GM12878 (cell line): ENCODE measurements around the gene RRP12. TPM values are rescaled to one million over a fixed set of nuclear protein-coding genes. Genes with fewer than 3 reads are reported as not detected.
A peak's percentile ranks its signal among the peaks of the same experiment; 100 is the strongest.

Source experiments
- CHD4 ChIP-seq: fragments of 200-600 bp; sonication (generic); IDR thresholded peaks from 2 replicates; pipeline ENCODE4 v1.6.1; 2016; ENCODE audit warnings: mild to moderate bottlenecking
- IRF4 ChIP-seq: IDR thresholded peaks from 2 replicates; pipeline ENCODE4 v1.6.1; 2011; ENCODE audit warnings: low read depth, low read length
- JUND ChIP-seq: IDR thresholded peaks from 2 replicates; pipeline ENCODE4 v1.6.1; 2012; ENCODE audit warnings: low read depth, mild to moderate bottlenecking, low read length, improper control_type of control experiment, moderate library complexity
- KLF5 ChIP-seq: fragments of 450-650 bp; IDR thresholded peaks from 2 replicates; pipeline ENCODE4 v1.6.1; 2014; ENCODE audit warnings: mild to moderate bottlenecking; ENCODE audit not compliant: partially characterized antibody
- MTA2 ChIP-seq: fragments of 450-650 bp; IDR thresholded peaks from 2 replicates; pipeline ENCODE4 v1.6.1; 2016; ENCODE audit warnings: low read depth, mild to moderate bottlenecking, moderate library complexity
- NR2C1 ChIP-seq: fragments of 450-650 bp; IDR thresholded peaks from 2 replicates; pipeline ENCODE4 v1.6.1; 2017; ENCODE audit warnings: antibody characterized with exemption, mild to moderate bottlenecking, moderate library complexity
- NRF1 ChIP-seq: conservative IDR thresholded peaks from 2 replicates; pipeline ENCODE4 v1.6.1; 2011; ENCODE audit warnings: mild to moderate bottlenecking, low read depth, low read length, improper control_type of control experiment
- PML ChIP-seq: IDR thresholded peaks from 2 replicates; pipeline ENCODE4 v1.6.1; 2012; ENCODE audit warnings: low read length, inconsistent platforms
- RELA ChIP-seq: fragments of 450-650 bp; IDR thresholded peaks from 2 replicates; pipeline ENCODE4 v1.8.0; 2014; ENCODE audit warnings: borderline replicate concordance; ENCODE audit not compliant: partially characterized antibody
- RFX5 ChIP-seq: IDR thresholded peaks from 2 replicates; pipeline ENCODE4 v1.6.1; 2011; ENCODE audit warnings: low read depth, low read length, improper control_type of control experiment
- SUPT20H ChIP-seq: IDR thresholded peaks from 2 replicates; pipeline ENCODE4 v1.6.1; 2011; ENCODE audit warnings: low read depth, mild to moderate bottlenecking, low read length, moderate library complexity, borderline replicate concordance; ENCODE audit not compliant: control insufficient read depth
- TBL1XR1 ChIP-seq: IDR thresholded peaks from 2 replicates; pipeline ENCODE4 v1.6.1; 2012; ENCODE audit warnings: low read depth, low read length, improper control_type of control experiment
- ZNF207 ChIP-seq: fragments of 450-650 bp; IDR thresholded peaks from 2 replicates; pipeline ENCODE4 v1.6.1; 2014; ENCODE audit warnings: antibody characterized with exemption, mild to moderate bottlenecking, borderline replicate concordance
- ZNF217 ChIP-seq: fragments of 450-650 bp; IDR thresholded peaks from 2 replicates; pipeline ENCODE4 v1.6.1; 2017; ENCODE audit warnings: antibody characterized with exemption, mild to moderate bottlenecking
- ZNF274 ChIP-seq: IDR thresholded peaks from one replicate; pipeline ENCODE4 v1.8.0; 2011; ENCODE audit not compliant: insufficient read length, insufficient read depth
- ZZZ3 ChIP-seq: IDR thresholded peaks from 2 replicates; pipeline ENCODE4 v1.6.1; 2011; ENCODE audit warnings: low read depth; ENCODE audit not compliant: control insufficient read depth, insufficient read length
- polyA plus RNA-seq, 11 experiments: library from polyadenylated mRNA; depleted of rRNA in 4 of 11; unstranded in 6 of 11; stranded (reverse) in 5 of 11; fragments of >200 nt; fragmentation: Nextera tagmentation in 4 of 11; fragmentation: Illumina TruSeq in 1 of 11; extraction: Ambion mirVana in 4 of 11; extraction: Trizol in 1 of 11; gene quantifications; 1 replicate in 1 of 11; 2 replicates in 10 of 11; pipeline versions ENCODE4 v1.2.1 to v1.2.3, GENCODE V29; 2011 to 2016; ENCODE audit warnings: inconsistent platforms in 2 of 11, missing spikeins in 2 of 11, low read depth in 1 of 11
- total RNA-seq, 4 experiments: library from RNA; depleted of rRNA in 3 of 4; stranded (reverse); fragments of >200 nt in 3 of 4; fragmentation: Illumina TruSeq in 1 of 4; extraction: Trizol in 1 of 4; gene quantifications; 2 replicates each; pipeline versions ENCODE4 v1.2.1 to v1.2.3, GENCODE V29; 2013 to 2021
- TF ChIP-seq, protein P1 (sequence below): fragments of 450-650 bp; IDR thresholded peaks from 2 replicates; pipeline ENCODE4 v1.6.1; 2017; ENCODE audit warnings: mild to moderate bottlenecking, moderate library complexity
- TF ChIP-seq, protein P2 (sequence below): IDR thresholded peaks from 2 replicates; pipeline ENCODE4 v1.6.1; 2012; ENCODE audit warnings: low read depth, low read length, improper control_type of control experiment
- TF ChIP-seq, protein P3 (sequence below): fragments of 450-650 bp; IDR thresholded peaks from 2 replicates; pipeline ENCODE4 v1.6.1; 2017; ENCODE audit warnings: mild to moderate bottlenecking
- TF ChIP-seq, protein P4 (sequence below): fragments of 450-650 bp; IDR thresholded peaks from 2 replicates; pipeline ENCODE4 v1.6.1; 2014; ENCODE audit warnings: mild to moderate bottlenecking
- TF ChIP-seq, protein P5 (sequence below): fragments of 450-650 bp; IDR thresholded peaks from 2 replicates; pipeline ENCODE4 v1.6.1; 2016; ENCODE audit warnings: mild to moderate bottlenecking

RRP12 gene
- total and polyA plus RNA-seq, 10 of the 15 experiments (the other 5 are each of a cell fraction or from before 2014, with no cell fraction given) = 5.3 to 48.7 (median 16.8) TPM

DNA sequence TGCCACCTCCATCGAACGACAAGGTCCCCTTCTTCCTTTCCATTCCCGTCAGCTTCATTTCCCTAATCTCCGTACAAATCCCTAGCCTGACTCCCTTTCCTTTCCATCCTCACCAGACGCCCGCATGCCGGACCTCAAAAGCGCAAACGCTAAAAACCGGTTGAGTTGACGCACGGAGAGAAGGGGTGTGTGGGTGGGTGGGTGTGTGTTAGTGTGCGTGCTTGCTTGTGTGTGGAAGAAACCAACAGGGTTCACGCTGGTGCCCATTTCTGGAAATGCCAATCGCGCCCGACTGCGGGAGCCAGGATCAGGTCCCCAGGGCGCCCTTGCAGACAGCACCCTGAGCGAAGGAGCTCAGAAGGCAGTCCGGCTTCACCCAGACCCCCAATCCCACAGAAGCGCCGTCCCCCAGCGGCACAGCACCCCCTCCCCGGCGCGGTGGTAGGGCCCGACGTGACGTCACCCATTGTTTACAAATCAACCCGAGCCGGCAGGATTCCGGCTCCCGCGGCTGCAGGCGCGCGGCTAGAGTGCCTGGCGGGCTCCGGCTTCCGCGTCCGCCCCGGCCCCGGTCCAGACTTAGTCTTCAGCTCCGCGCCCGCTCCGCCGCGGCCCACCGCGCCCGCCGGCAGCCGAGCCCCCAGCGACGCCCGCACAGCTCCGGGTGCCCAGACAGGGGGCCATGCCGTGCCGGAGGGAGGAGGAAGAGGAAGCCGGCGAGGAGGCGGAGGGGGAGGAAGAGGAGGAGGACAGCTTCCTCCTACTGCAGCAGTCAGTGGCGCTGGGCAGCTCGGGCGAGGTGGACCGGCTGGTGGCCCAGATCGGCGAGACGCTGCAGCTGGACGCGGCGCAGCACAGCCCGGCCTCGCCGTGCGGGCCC, 82.1 kb downstream of the RRP12 start, which contains the start of gene FRAT1 (continued):
- TF ChIP-seq, protein P1, sequence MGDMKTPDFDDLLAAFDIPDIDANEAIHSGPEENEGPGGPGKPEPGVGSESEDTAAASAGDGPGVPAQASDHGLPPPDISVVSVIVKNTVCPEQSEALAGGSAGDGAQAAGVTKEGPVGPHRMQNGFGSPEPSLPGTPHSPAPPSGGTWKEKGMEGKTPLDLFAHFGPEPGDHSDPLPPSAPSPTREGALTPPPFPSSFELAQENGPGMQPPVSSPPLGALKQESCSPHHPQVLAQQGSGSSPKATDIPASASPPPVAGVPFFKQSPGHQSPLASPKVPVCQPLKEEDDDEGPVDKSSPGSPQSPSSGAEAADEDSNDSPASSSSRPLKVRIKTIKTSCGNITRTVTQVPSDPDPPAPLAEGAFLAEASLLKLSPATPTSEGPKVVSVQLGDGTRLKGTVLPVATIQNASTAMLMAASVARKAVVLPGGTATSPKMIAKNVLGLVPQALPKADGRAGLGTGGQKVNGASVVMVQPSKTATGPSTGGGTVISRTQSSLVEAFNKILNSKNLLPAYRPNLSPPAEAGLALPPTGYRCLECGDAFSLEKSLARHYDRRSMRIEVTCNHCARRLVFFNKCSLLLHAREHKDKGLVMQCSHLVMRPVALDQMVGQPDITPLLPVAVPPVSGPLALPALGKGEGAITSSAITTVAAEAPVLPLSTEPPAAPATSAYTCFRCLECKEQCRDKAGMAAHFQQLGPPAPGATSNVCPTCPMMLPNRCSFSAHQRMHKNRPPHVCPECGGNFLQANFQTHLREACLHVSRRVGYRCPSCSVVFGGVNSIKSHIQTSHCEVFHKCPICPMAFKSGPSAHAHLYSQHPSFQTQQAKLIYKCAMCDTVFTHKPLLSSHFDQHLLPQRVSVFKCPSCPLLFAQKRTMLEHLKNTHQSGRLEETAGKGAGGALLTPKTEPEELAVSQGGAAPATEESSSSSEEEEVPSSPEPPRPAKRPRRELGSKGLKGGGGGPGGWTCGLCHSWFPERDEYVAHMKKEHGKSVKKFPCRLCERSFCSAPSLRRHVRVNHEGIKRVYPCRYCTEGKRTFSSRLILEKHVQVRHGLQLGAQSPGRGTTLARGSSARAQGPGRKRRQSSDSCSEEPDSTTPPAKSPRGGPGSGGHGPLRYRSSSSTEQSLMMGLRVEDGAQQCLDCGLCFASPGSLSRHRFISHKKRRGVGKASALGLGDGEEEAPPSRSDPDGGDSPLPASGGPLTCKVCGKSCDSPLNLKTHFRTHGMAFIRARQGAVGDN = no peak
- TF ChIP-seq ZNF217 = no peak
- TF ChIP-seq RELA = peak; percentile 73
- TF ChIP-seq TBL1XR1 = no peak
- TF ChIP-seq NRF1 = no peak
- TF ChIP-seq RFX5 = no peak
- TF ChIP-seq ZZZ3 = no peak
- TF ChIP-seq MTA2 = no peak
- TF ChIP-seq, protein P2, sequence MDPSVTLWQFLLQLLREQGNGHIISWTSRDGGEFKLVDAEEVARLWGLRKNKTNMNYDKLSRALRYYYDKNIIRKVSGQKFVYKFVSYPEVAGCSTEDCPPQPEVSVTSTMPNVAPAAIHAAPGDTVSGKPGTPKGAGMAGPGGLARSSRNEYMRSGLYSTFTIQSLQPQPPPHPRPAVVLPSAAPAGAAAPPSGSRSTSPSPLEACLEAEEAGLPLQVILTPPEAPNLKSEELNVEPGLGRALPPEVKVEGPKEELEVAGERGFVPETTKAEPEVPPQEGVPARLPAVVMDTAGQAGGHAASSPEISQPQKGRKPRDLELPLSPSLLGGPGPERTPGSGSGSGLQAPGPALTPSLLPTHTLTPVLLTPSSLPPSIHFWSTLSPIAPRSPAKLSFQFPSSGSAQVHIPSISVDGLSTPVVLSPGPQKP = no peak
- no peak for TF ChIP-seq NR2C1
- TF ChIP-seq KLF5 = peak; percentile 99
- TF ChIP-seq, protein P3, sequence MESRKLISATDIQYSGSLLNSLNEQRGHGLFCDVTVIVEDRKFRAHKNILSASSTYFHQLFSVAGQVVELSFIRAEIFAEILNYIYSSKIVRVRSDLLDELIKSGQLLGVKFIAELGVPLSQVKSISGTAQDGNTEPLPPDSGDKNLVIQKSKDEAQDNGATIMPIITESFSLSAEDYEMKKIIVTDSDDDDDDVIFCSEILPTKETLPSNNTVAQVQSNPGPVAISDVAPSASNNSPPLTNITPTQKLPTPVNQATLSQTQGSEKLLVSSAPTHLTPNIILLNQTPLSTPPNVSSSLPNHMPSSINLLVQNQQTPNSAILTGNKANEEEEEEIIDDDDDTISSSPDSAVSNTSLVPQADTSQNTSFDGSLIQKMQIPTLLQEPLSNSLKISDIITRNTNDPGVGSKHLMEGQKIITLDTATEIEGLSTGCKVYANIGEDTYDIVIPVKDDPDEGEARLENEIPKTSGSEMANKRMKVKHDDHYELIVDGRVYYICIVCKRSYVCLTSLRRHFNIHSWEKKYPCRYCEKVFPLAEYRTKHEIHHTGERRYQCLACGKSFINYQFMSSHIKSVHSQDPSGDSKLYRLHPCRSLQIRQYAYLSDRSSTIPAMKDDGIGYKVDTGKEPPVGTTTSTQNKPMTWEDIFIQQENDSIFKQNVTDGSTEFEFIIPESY = no peak
- TF ChIP-seq, protein P4, sequence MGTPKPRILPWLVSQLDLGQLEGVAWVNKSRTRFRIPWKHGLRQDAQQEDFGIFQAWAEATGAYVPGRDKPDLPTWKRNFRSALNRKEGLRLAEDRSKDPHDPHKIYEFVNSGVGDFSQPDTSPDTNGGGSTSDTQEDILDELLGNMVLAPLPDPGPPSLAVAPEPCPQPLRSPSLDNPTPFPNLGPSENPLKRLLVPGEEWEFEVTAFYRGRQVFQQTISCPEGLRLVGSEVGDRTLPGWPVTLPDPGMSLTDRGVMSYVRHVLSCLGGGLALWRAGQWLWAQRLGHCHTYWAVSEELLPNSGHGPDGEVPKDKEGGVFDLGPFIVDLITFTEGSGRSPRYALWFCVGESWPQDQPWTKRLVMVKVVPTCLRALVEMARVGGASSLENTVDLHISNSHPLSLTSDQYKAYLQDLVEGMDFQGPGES = no peak; the same call in 1 of the 2 replicates
- no peak for TF ChIP-seq SUPT20H
- TF ChIP-seq, protein P5, sequence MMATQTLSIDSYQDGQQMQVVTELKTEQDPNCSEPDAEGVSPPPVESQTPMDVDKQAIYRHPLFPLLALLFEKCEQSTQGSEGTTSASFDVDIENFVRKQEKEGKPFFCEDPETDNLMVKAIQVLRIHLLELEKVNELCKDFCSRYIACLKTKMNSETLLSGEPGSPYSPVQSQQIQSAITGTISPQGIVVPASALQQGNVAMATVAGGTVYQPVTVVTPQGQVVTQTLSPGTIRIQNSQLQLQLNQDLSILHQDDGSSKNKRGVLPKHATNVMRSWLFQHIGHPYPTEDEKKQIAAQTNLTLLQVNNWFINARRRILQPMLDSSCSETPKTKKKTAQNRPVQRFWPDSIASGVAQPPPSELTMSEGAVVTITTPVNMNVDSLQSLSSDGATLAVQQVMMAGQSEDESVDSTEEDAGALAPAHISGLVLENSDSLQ = no peak
- TF ChIP-seq ZNF274 = no peak
- TF ChIP-seq CHD4 = no peak
- TF ChIP-seq PML = no peak
- no peak for TF ChIP-seq IRF4
- TF ChIP-seq ZNF207 = peak; percentile 40; the same call in 1 of the 2 replicates
- TF ChIP-seq JUND = peak; percentile 98
